ENCODE measurements around the gene NEIL3. TPM values are rescaled to one million over a fixed set of nuclear protein-coding genes. Genes with fewer than 3 reads are reported as not detected.

NEIL3 gene
- total RNA-seq, 4 donors from 2014 or later, result 1.1 to 3.1 (median 2.1) TPM

DNA sequence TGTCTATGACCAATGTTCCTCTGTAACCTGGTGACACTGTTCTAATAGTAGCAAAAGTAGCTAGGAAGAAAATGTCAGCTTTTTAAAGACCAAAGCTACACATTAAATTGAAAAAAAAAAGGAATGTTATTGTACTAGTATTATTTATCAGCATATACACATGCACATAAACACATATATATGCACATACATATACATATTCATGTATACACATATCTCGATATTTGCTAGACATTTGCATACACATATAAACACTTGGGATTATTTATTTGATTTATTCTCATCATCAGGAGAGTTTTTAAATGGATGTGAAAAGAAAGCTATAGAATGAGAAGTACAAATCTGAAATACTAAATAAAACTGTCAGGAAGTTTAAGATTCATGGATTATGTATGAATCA lies 21.3 kb upstream of the NEIL3 start:
- Histone ChIP-seq H3K4me3 (no peak overlapping the region), H3K27me3 (no peaks in the 10 kb centered on the region), H3K4me1 (peaks cover 10% of the 10 kb centered on the region), H3K9me3 (no peaks in the 10 kb centered on the region), H3K27ac (no peak overlapping the region), H3K36me3 (no peaks in the 10 kb centered on the region)
- no peak for DNase-seq (ENCODE audit: low spot score in 2 of 2)
- whole genome bisulfite sequencing, result 69% methylated on average over 1 of the region's 1 CpG
- no peak for TF ChIP-seq EP300 (IDR thresholded peaks at IDR 0.05)
- no peak for TF ChIP-seq POLR2A (IDR thresholded peaks at IDR 0.05)
- no peak for TF ChIP-seq POLR2AphosphoS5 (IDR thresholded peaks at IDR 0.05)
- TF ChIP-seq, protein P1, sequence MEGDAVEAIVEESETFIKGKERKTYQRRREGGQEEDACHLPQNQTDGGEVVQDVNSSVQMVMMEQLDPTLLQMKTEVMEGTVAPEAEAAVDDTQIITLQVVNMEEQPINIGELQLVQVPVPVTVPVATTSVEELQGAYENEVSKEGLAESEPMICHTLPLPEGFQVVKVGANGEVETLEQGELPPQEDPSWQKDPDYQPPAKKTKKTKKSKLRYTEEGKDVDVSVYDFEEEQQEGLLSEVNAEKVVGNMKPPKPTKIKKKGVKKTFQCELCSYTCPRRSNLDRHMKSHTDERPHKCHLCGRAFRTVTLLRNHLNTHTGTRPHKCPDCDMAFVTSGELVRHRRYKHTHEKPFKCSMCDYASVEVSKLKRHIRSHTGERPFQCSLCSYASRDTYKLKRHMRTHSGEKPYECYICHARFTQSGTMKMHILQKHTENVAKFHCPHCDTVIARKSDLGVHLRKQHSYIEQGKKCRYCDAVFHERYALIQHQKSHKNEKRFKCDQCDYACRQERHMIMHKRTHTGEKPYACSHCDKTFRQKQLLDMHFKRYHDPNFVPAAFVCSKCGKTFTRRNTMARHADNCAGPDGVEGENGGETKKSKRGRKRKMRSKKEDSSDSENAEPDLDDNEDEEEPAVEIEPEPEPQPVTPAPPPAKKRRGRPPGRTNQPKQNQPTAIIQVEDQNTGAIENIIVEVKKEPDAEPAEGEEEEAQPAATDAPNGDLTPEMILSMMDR (IDR thresholded peaks at IDR 0.05), result no peak

DNA sequence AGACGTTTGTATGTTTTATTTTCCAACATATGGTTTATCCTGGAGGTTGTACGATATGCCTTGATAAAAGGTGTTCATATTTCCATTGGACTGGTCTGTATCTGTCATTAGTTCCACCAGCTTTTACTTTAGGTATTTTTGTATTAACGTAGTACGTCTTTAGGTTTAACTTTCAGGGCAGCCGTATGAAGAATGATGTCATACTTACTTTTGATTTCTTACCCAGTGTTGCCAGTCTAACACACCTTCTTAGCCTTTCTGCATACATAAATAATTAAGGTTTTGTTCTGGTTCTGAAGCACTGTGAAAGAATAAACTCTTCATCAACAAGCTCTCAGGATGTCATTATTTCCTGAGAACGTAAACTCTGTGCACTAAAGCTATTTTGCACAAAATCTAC lies 18.9 kb upstream of the NEIL3 start:
- H3K9me3 ChIP-seq, result no peaks in the 10 kb centered on the region
- no peak overlapping the region for H3K4me3 ChIP-seq
- H3K27ac ChIP-seq, result no peak overlapping the region
- TF ChIP-seq POLR2A (IDR thresholded peaks at IDR 0.05), result no peak
- TF ChIP-seq EP300 (IDR thresholded peaks at IDR 0.05), result no peak
- no peak for TF ChIP-seq POLR2AphosphoS5 (IDR thresholded peaks at IDR 0.05)
- TF ChIP-seq, protein P1 (IDR thresholded peaks at IDR 0.05), result no peak
- DNase-seq (ENCODE audit: low spot score in 2 of 2), result no peak
- WGBS, result 61% methylated on average over 6 of the region's 6 CpGs
- no peaks in the 10 kb centered on the region for H3K36me3 ChIP-seq
- H3K4me1 ChIP-seq, result peaks cover 10% of the 10 kb centered on the region
- H3K27me3 ChIP-seq, result no peaks in the 10 kb centered on the region

DNA sequence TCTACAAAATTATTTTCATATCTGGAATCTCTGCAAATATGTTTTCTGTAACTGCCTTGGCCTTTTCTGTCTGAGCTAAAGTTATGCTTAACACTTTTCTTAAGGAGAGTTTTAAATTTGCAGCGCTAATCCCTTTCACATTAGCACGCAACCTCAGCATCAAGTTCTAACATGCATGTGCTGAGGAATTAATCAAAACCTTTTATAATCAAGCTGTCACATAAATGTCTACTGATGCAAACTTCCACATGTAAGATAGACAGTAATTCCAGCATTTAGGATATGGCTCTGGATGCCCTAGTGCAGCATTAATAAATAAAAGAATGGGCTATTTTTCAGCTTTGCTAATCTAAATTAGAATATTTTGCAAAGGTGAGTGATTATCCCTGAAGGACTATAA lies 17.5 kb upstream of the NEIL3 start:
- Histone ChIP-seq H3K9me3 (no peaks in the 10 kb centered on the region), H3K4me1 (peaks cover 10% of the 10 kb centered on the region), H3K27ac (no peak overlapping the region), H3K36me3 (no peaks in the 10 kb centered on the region), H3K27me3 (no peaks in the 10 kb centered on the region), H3K4me3 (no peak overlapping the region)
- no peak for TF ChIP-seq POLR2AphosphoS5 (IDR thresholded peaks at IDR 0.05)
- TF ChIP-seq, protein P1 (IDR thresholded peaks at IDR 0.05), result no peak
- TF ChIP-seq EP300 (IDR thresholded peaks at IDR 0.05), result no peak
- TF ChIP-seq POLR2A (IDR thresholded peaks at IDR 0.05), result no peak
- DNase-seq (ENCODE audit: low spot score in 2 of 2), result no peak
- 54% methylated on average over 2 of the region's 2 CpGs for whole genome bisulfite sequencing

DNA sequence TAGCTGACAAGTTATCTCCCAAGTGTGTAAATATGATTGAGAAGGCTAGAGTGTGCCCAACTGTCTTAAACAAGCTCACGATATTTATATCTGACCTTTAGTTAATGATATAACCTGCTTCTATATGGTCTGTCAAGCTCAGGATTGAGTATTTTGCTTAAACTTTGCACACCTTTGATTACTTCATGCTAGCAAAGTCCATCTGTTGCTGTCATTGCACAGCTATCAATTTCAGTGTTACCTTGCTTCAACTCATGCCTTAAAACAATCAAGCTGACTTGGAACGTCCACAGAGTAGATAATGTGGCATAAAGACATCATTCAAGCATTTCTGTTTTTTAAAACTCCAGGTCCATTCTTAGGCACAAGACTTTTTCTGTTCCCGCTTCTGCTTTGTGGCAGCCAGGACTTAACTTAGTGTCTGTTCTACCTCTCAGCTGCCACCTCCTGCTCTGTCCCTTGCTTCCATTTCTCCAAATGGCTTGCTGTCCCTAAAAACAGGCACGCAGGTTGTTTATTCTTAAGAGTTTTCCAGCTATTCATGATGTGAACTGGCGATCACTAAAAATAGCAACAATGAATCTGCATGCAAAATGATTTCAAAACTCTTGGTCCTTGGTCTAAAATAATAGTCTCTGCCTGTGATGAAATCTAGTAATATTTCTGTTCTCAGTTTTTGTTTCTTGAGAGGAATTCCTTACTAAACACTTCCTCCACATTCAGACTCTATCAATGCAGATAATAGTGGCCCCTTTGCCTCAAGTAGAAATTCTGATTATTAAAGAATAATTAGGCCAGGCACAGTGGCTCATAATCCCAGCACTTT lies 16.3 kb upstream of the NEIL3 start:
- no peak overlapping the region for H3K27ac ChIP-seq
- peaks cover 7% of the 10 kb centered on the region for H3K9me3 ChIP-seq
- WGBS, result 65% methylated on average over 5 of the region's 5 CpGs
- H3K27me3 ChIP-seq, result no peaks in the 10 kb centered on the region
- no peak for DNase-seq (ENCODE audit: low spot score in 2 of 2)
- TF ChIP-seq POLR2AphosphoS5 (IDR thresholded peaks at IDR 0.05) (no peak), POLR2A (IDR thresholded peaks at IDR 0.05) (no peak), EP300 (IDR thresholded peaks at IDR 0.05) (no peak)
- TF ChIP-seq, protein P1 (IDR thresholded peaks at IDR 0.05), result no peak
- H3K36me3 ChIP-seq, result no peaks in the 10 kb centered on the region
- H3K4me3 ChIP-seq, result no peak overlapping the region
- peaks cover 10% of the 10 kb centered on the region for H3K4me1 ChIP-seq

DNA sequence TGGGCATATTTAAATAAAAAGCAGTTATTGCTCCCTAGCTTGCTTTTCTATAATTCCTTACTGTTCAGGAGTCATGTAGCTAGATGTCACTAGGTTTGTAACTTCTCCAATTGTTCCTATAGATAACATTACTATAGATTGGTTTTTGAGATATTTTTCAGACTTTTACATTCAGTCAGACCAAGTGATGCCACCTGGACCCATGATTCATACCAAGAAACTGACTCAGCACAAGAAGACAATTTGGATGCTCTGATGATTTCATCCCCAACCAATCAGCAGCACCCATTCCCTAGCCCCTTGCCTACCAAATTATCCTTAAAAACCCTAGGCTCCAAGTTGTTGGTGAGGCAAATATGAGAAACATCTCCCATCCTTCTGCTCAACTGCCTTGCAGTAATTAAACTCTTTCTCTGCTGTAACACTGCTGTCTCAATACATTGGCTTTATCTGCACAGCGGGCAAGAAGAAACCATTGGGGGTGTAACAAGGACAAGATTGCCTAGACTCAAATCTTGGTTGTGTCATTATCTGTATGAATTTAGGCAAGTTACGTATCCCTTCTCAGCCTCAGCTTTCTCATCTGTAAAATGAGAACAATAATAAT lies 11.8 kb upstream of the NEIL3 start:
- Histone ChIP-seq H3K4me3 (no peak overlapping the region), H3K36me3 (no peaks in the 10 kb centered on the region), H3K4me1 (peaks cover under 1% of the 10 kb centered on the region), H3K27ac (no peak overlapping the region), H3K27me3 (no peaks in the 10 kb centered on the region), H3K9me3 (peaks cover 7% of the 10 kb centered on the region)
- WGBS, result 100% methylated on average over 2 of the region's 2 CpGs
- TF ChIP-seq POLR2AphosphoS5 (IDR thresholded peaks at IDR 0.05), result no peak
- TF ChIP-seq EP300 (IDR thresholded peaks at IDR 0.05), result no peak
- no peak for TF ChIP-seq POLR2A (IDR thresholded peaks at IDR 0.05)
- TF ChIP-seq, protein P1 (IDR thresholded peaks at IDR 0.05), result no peak
- DNase-seq (ENCODE audit: low spot score in 2 of 2), result no peak

All from suprapubic skin (tissue), 4 donors.